Measurements from ENCODE around the gene ZNF525.
"Not testable (repeated sequence)": the region's sequence is repeated elsewhere in the genome, so short reads cannot be mapped to it uniquely, and the experiment has no call there.

The ZNF525 gene

GRCh38 chr19:53333066-53333462 is 32.4 kb upstream of the ZNF525 start:
- Histone ChIP-seq H3K27ac (ENCODE audit: low read depth, low read length, poor library complexity, severe bottlenecking) (no peak overlapping the region), H3K9me2 (ENCODE audit: low read depth, low read length) (no peaks in the 10 kb centered on the region), H3K9ac (ENCODE audit: low read length) (no peak overlapping the region), H3K36me3 (ENCODE audit: insufficient read depth, low read length) (peaks cover 25% of the 10 kb centered on the region), H3F3A (ENCODE audit: insufficient read depth, low read length) (no peaks in the 10 kb centered on the region), H3K9me3 (ENCODE audit: low read length) (peaks cover 5% of the 10 kb centered on the region; the same call in 1 of the 2 replicates), H3K4me3 (ENCODE audit: low read depth, low read length, poor library complexity, severe bottlenecking) (peak overlapping the region; percentile 98), H2AFZ (ENCODE audit: low read length) (peak overlapping the region; percentile 79; the same call in 1 of the 2 replicates), H3K4me2 (ENCODE audit: low read length) (peak overlapping the region; percentile 91), H3K4me1 (ENCODE audit: insufficient read depth, low read length, severe bottlenecking) (peaks cover 9% of the 10 kb centered on the region), H3K79me2 (ENCODE audit: insufficient read depth, low read length) (no peaks in the 10 kb centered on the region), H3K27me3 (ENCODE audit: insufficient read depth, low read length) (no peaks in the 10 kb centered on the region), H4K20me1 (ENCODE audit: insufficient read depth, low read length) (no peaks in the 10 kb centered on the region)
- TF ChIP-seq CTCF (IDR thresholded peaks at IDR 0.05; ENCODE audit: low read length) (no peak), EZH2 (IDR thresholded peaks at IDR 0.05; ENCODE audit: borderline replicate concordance, low read length) (no peak)

GRCh38 chr19:53333463-53334449 is 31.7 kb upstream of the ZNF525 start, which contains the start of gene ZNF845:
TSS of gene ZNF845 (plus strand) at chr19:53333749. CDS start at chr19:53341308, 7,559 bp downstream.
- Histone ChIP-seq H4K20me1 (ENCODE audit: insufficient read depth, low read length) (no peaks in the 10 kb centered on the region), H2AFZ (ENCODE audit: low read length) (peak within 1 kb of the TSS; percentile 79; the same call in 1 of the 2 replicates), H3K4me1 (ENCODE audit: insufficient read depth, low read length, severe bottlenecking) (peaks cover 9% of the 10 kb centered on the region), H3K36me3 (ENCODE audit: insufficient read depth, low read length) (peaks cover 32% of the 10 kb centered on the region), H3F3A (ENCODE audit: insufficient read depth, low read length) (no peaks in the 10 kb centered on the region), H3K27me3 (ENCODE audit: insufficient read depth, low read length) (no peaks in the 10 kb centered on the region), H3K9me2 (ENCODE audit: low read depth, low read length) (no peaks in the 10 kb centered on the region), H3K9ac (ENCODE audit: low read length) (peak within 1 kb of the TSS; percentile 88), H3K9me3 (ENCODE audit: low read length) (peaks cover 1% of the 10 kb centered on the region; the same call in 1 of the 2 replicates), H3K79me2 (ENCODE audit: insufficient read depth, low read length) (no peaks in the 10 kb centered on the region), H3K4me3 (ENCODE audit: low read depth, low read length, poor library complexity, severe bottlenecking) (peak within 1 kb of the TSS; percentile 98), H3K4me2 (ENCODE audit: low read length) (peak within 1 kb of the TSS; percentile 91), H3K27ac (ENCODE audit: low read depth, low read length, poor library complexity, severe bottlenecking) (no peak within 1 kb of the TSS)
- TF ChIP-seq CTCF (IDR thresholded peaks at IDR 0.05; ENCODE audit: low read length) (no peak), EZH2 (IDR thresholded peaks at IDR 0.05; ENCODE audit: borderline replicate concordance, low read length) (no peak)

GRCh38 chr19:53344403-53344802 is 21.1 kb upstream of the ZNF525 start:
- not testable (repeated sequence) for H3K27ac ChIP-seq (ENCODE audit: low read depth, low read length, poor library complexity, severe bottlenecking); H3K4me3 ChIP-seq (ENCODE audit: low read depth, low read length, poor library complexity, severe bottlenecking); H2AFZ ChIP-seq (ENCODE audit: low read length); H3K9ac ChIP-seq (ENCODE audit: low read length); H3K79me2 ChIP-seq (ENCODE audit: insufficient read depth, low read length); H3K9me3 ChIP-seq (ENCODE audit: low read length); H4K20me1 ChIP-seq (ENCODE audit: insufficient read depth, low read length); H3K4me2 ChIP-seq (ENCODE audit: low read length); H3K4me1 ChIP-seq (ENCODE audit: insufficient read depth, low read length, severe bottlenecking); H3K27me3 ChIP-seq (ENCODE audit: insufficient read depth, low read length); H3K9me2 ChIP-seq (ENCODE audit: low read depth, low read length); H3F3A ChIP-seq (ENCODE audit: insufficient read depth, low read length)
- peaks cover 93% of the 10 kb centered on the region for H3K36me3 ChIP-seq (ENCODE audit: insufficient read depth, low read length)

Measured in OCI-LY1 (cell line).